Esophagus muscularis mucosa (tissue), 4 donors: ENCODE data around the gene RAB11A. TPM values are rescaled to one million over a fixed set of nuclear protein-coding genes. Genes with fewer than 3 reads are reported as not detected.

ENCODE experiments used
- DNase-seq: peaks from one replicate; pipeline ENCODE4 v3.0.0-alpha.2; 2017; ENCODE audit errors: extremely low spot score
- H3K27ac ChIP-seq, 4 donors: fragments of 200-600 bp; sonication (generic); replicated peaks in 1 of 4; 1 replicate in 3 of 4; 2 replicates in 1 of 4; pipeline ENCODE4 v1.5.1; 2016 to 2019; ENCODE audit warnings: mild to moderate bottlenecking in 1 of 4
- H3K27me3 ChIP-seq, 4 donors: fragments of 200-600 bp; sonication (generic); one replicate each; pipeline versions ENCODE4 v1.5.1 to v1.6.0; 2016 to 2019
- H3K36me3 ChIP-seq, 4 donors: fragments of 200-600 bp; sonication (generic); one replicate each; pipeline ENCODE4 v1.5.1; 2016 to 2019
- H3K4me1 ChIP-seq, 4 donors: fragments of 200-600 bp; sonication (generic); one replicate each; pipeline ENCODE4 v1.5.1; 2016 to 2019
- H3K4me3 ChIP-seq, 4 donors: fragments of 200-600 bp; sonication (generic); 1 replicate in 2 of 4; 2 replicates in 2 of 4; pipeline ENCODE4 v1.5.1; 2016 to 2019; ENCODE audit warnings: mild to moderate bottlenecking in 4 of 4, moderate library complexity in 1 of 4
- H3K9me3 ChIP-seq, 4 donors: fragments of 200-600 bp; sonication (generic); 1 replicate in 3 of 4; 2 replicates in 1 of 4; pipeline ENCODE4 v1.5.1; 2016 to 2019
- CTCF ChIP-seq, 3 experiments: fragments of 200-600 bp in 2 of 3; fragments of 450-650 bp in 1 of 3; sonication (generic) in 2 of 3; IDR thresholded peaks; one replicate each; pipeline ENCODE4 v1.5.1; 2017 to 2019; ENCODE audit warnings: antibody characterized with exemption in 3 of 3, mild to moderate bottlenecking in 2 of 3, moderate library complexity in 1 of 3
- EP300 ChIP-seq: sonication (generic); formaldehyde crosslinking; IDR thresholded peaks from one replicate; pipeline ENCODE4 v1.6.1; 2017; ENCODE audit warnings: antibody characterized with exemption
- POLR2A ChIP-seq: fragments of 450-650 bp; IDR thresholded peaks from one replicate; pipeline ENCODE4 v1.6.1; 2017; ENCODE audit warnings: antibody characterized with exemption, moderate library complexity, mild to moderate bottlenecking, low read depth
- POLR2AphosphoS5 ChIP-seq, 2 donors: sonication (generic); formaldehyde crosslinking; IDR thresholded peaks; one replicate each; pipeline ENCODE4 v1.6.1; 2017; ENCODE audit warnings: antibody characterized with exemption in 2 of 2
- WGBS: methylation state at CpG from one replicate; pipeline ENCODE4 v1.1.5; 2018; 5-methylcytosine and 5-hydroxymethylcytosine counted together
- intact Hi-C: fragments of 100-400 bp; cut with DNase I; formaldehyde crosslinking; loops from one replicate; pipeline ENCODE4 v1.15.1; 2023
- total RNA-seq, 4 donors: library from RNA; depleted of rRNA; stranded (reverse); fragments of >200 nt; gene quantifications; one replicate each; pipeline versions ENCODE4 v1.1.0 to v1.2.1, GENCODE V29; 2016

The RAB11A gene
- total RNA-seq, 4 donors from 2014 or later = 51.9 to 134 (median 122) TPM

GRCh38 chr15:65914386-65914785, 45.1 kb downstream of the RAB11A start:
- intact Hi-C loops = no loop called here
- Histone ChIP-seq H3K36me3 (peaks cover 0 to 52% (median 31%) of the 10 kb centered on the region in 4 donors), H3K27ac (no peak overlapping the region), H3K4me3 (no peak overlapping the region), H3K9me3 (no peaks in the 10 kb centered on the region), H3K4me1 (peaks cover 0 to 12% (median 10%) of the 10 kb centered on the region in 4 donors), H3K27me3 (no peaks in the 10 kb centered on the region)
- WGBS = 64% methylated on average over 4 of the region's 4 CpGs
- no peak for DNase-seq
- TF ChIP-seq POLR2A (no peak), POLR2AphosphoS5 (IDR thresholded peaks at IDR 0.05) (no peak), CTCF (IDR thresholded peaks at IDR 0.05) (no peak), EP300 (no peak)

DNA sequence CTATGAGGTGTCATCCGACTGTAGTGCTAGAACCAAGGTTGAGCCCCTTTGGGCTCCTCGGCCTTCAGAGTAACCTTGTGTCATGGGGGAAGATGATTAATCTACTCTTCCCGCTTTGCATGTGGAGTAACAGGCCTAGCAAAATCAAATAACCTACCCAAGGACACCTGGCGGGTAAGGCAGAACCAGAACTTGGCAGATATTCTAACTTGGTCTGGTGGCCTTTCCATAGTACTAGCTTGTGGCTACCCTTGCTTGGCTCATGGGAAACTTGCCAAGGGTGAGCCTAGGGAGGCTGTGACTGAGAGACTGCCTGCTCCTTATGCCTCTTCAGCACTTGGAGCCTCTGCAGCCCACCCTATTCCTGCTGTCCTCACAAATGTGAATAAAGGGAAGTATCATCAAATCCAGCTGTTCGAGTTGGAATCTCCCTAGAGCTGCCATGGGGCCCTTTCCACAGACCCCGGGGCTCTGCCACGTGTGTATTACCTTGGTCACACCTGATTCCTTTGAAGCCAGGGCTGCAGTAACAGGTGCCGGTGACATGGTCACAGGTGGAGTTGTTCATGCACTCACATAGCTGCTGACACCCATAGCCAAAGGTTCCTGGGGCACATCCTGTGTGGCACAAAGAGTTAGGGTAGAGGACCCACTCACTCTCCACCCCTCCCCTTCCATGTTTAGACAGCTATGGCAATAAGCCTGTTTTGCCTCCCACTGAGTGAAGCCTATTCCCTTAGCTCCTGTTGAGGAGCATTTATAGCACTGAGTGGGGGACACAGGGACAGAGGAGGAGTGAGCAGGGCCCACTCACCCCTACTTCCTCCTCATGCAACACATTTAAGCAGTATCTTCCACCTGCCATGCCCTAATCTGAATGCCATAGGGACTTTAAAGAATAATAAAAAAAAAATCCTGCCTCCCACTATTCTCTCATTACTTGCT, 46.0 kb downstream of the RAB11A start:
- 93% methylated on average over 7 of the region's 8 CpGs for WGBS
- Histone ChIP-seq H3K4me1 (peaks cover 0 to 12% (median 10%) of the 10 kb centered on the region in 4 donors), H3K4me3 (no peak overlapping the region), H3K9me3 (no peaks in the 10 kb centered on the region), H3K27me3 (no peaks in the 10 kb centered on the region), H3K27ac (no peak overlapping the region), H3K36me3 (peaks cover 0 to 43% (median 23%) of the 10 kb centered on the region in 4 donors)
- intact Hi-C loops = no loop called here
- TF ChIP-seq POLR2AphosphoS5 (IDR thresholded peaks at IDR 0.05) = no peak
- no peak for DNase-seq

GRCh38 chr15:65916041-65916663, 46.9 kb downstream of the RAB11A start:
- Histone ChIP-seq H3K36me3 (peaks cover 0 to 34% (median 17%) of the 10 kb centered on the region in 4 donors), H3K9me3 (no peaks in the 10 kb centered on the region), H3K27me3 (no peaks in the 10 kb centered on the region), H3K27ac (no peak overlapping the region), H3K4me3 (no peak overlapping the region), H3K4me1 (peaks cover 0 to 12% (median 10%) of the 10 kb centered on the region in 4 donors)
- no peak for TF ChIP-seq EP300
- TF ChIP-seq POLR2A = no peak
- no peak for TF ChIP-seq POLR2AphosphoS5 (IDR thresholded peaks at IDR 0.05)
- no peak for TF ChIP-seq CTCF (IDR thresholded peaks at IDR 0.05)
- intact Hi-C loops = no loop called here
- DNase-seq = no peak
- 88% methylated on average over 6 of the region's 7 CpGs for WGBS

DNA sequence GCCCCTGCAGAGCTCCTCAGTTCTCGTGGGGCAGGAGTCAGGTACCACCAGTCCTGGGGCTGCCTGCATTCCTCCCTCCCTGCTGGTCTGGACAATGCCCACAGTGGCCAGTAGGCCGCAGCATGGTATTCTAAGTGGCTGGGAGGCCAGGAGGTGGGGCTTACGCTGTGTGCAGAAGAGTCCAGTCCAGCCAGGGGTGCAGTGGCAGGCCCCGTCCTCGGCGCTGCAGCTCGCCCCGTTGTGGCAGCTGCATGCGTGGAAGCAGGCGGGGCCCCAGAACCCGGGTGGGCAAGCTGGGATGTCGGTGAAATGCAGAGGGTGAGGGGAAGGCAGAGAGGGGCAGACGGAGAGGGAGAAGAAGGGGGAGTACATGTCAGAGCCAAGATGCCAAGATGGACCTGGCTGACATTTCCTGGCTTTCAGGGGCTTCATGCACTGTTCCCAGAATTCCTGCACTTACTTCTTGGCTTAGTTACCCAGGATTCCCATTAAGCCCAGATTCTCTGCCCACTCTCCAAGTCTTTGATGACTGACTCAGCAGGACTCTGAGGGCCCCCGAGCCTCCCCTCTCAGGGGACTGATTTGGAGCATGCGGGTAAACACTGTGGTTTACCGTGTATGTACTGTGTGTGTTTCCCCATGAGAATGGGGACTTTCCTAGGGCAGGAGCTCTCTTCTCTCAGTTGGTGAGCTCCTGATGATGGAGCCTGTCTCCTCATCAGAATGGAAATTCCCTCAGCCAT, 47.5 kb downstream of the RAB11A start:
- Histone ChIP-seq H3K36me3 (peaks cover 0 to 27% (median 11%) of the 10 kb centered on the region in 4 donors), H3K4me1 (peaks cover 0 to 12% (median 10%) of the 10 kb centered on the region in 4 donors), H3K4me3 (no peak overlapping the region), H3K27me3 (no peaks in the 10 kb centered on the region), H3K27ac (no peak overlapping the region), H3K9me3 (no peaks in the 10 kb centered on the region)
- no peak for DNase-seq
- TF ChIP-seq POLR2AphosphoS5 (IDR thresholded peaks at IDR 0.05) = no peak
- TF ChIP-seq CTCF (IDR thresholded peaks at IDR 0.05) = peak; percentile 36 to 59 (median 45)
- WGBS = 25% methylated on average over 11 of the region's 16 CpGs
- intact Hi-C loops = no loop called here

DNA sequence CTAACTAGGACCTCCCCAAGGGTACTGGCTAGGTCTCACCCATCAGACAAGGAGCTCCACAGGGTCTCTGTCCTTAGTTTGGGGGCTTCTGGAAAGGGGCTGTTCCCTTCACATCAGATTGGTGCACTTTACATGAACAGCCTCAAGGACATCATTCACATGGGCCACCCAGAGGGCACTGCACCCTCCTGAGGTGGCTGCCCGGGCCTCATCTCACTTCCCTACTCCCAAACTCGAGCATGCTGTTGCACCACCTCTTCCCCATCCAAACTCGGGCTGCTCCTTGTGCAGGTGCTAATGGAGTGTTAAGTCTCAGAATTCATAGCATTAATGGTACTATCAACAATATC, 48.1 kb downstream of the RAB11A start:
- Histone ChIP-seq H3K27ac (no peak overlapping the region), H3K9me3 (no peaks in the 10 kb centered on the region), H3K4me3 (no peak overlapping the region), H3K27me3 (no peaks in the 10 kb centered on the region), H3K4me1 (peaks cover 0 to 12% (median 10%) of the 10 kb centered on the region in 4 donors), H3K36me3 (peaks cover 0 to 22% (median 5%) of the 10 kb centered on the region in 4 donors)
- TF ChIP-seq EP300 (no peak), CTCF (IDR thresholded peaks at IDR 0.05) (no peak), POLR2A (no peak), POLR2AphosphoS5 (IDR thresholded peaks at IDR 0.05) (no peak)
- no peak for DNase-seq
- WGBS = 78% methylated on average over 3 of the region's 3 CpGs
- intact Hi-C loops = no loop called here
